IMR-90 (cell line): Measurements from ENCODE around the gene SNAPIN.

Experiments
- CTCF ChIP-seq: conservative IDR thresholded peaks from 2 replicates; pipeline ENCODE4 v1.5.1; 2012; ENCODE audit warnings: mild to moderate bottlenecking, low read depth, low read length, improper control_type of control experiment
- MAFK ChIP-seq: IDR thresholded peaks from 2 replicates; pipeline ENCODE4 v1.6.1; 2012; ENCODE audit warnings: low read depth, low read length, improper control_type of control experiment
- MAZ ChIP-seq: IDR thresholded peaks from 2 replicates; pipeline ENCODE4 v1.6.1; 2012; ENCODE audit warnings: low read depth, mild to moderate bottlenecking, low read length, improper control_type of control experiment, moderate library complexity, borderline replicate concordance
- POLR2A ChIP-seq: IDR thresholded peaks from 2 replicates; pipeline ENCODE4 v1.6.1; 2012; ENCODE audit warnings: mild to moderate bottlenecking, low read depth, low read length
- SMC3 ChIP-seq: fragments of 150-350 bp; IDR thresholded peaks from 2 replicates; pipeline ENCODE4 v1.6.1; 2016; ENCODE audit warnings: low read depth, mild to moderate bottlenecking, antibody characterized with exemption, low read length, moderate library complexity

- TF ChIP-seq POLR2A (no peak), CTCF (no peak), MAZ (no peak), SMC3 (no peak), MAFK (no peak)
Measured at GRCh38 chr1:153649863-153650235, 8.7 kb upstream of the SNAPIN start.
